Subcutaneous adipose tissue (tissue), 4 donors: Measurements from ENCODE around the gene SPRING1. TPM values are rescaled to one million over a fixed set of nuclear protein-coding genes. Genes with fewer than 3 reads are reported as not detected.

ENCODE experiments used
- CTCF ChIP-seq: fragments of 450-650 bp; IDR thresholded peaks from one replicate; pipeline ENCODE4 v1.5.1; 2016; ENCODE audit warnings: low read depth, mild to moderate bottlenecking, control low read depth, antibody characterized with exemption, moderate library complexity
- total RNA-seq, 4 donors: library from RNA; depleted of rRNA; stranded (reverse); fragments of >200 nt; gene quantifications; one replicate each; pipeline ENCODE4 v1.1.0, GENCODE V29; 2016

The SPRING1 gene
- total RNA-seq, 4 donors from 2014 or later, result 9.6 to 38.1 (median 16.8) TPM

GRCh38 chr12:116701432-116701831 lies 36.4 kb downstream of the SPRING1 start:
- TF ChIP-seq CTCF, result no peak

GRCh38 chr12:116700066-116700465 lies 37.8 kb downstream of the SPRING1 start:
- TF ChIP-seq CTCF, result no peak

GRCh38 chr12:116698554-116699075 lies 39.3 kb downstream of the SPRING1 start:
- no peak for TF ChIP-seq CTCF

GRCh38 chr12:116698116-116698515 lies 39.8 kb downstream of the SPRING1 start:
- TF ChIP-seq CTCF, result no peak

GRCh38 chr12:116697716-116698115 lies 40.2 kb downstream of the SPRING1 start:
- TF ChIP-seq CTCF, result no peak

- TF ChIP-seq CTCF, result no peak
Measured at GRCh38 chr12:116697305-116697704, 40.6 kb downstream of the SPRING1 start.

- no peak for TF ChIP-seq CTCF
Measured at GRCh38 chr12:116695464-116695725, 42.5 kb downstream of the SPRING1 start.
